Measurements from ENCODE around the gene C3orf38.
A peak's percentile ranks its signal among the peaks of the same experiment; 100 is the strongest.

C3orf38 gene

DNA sequence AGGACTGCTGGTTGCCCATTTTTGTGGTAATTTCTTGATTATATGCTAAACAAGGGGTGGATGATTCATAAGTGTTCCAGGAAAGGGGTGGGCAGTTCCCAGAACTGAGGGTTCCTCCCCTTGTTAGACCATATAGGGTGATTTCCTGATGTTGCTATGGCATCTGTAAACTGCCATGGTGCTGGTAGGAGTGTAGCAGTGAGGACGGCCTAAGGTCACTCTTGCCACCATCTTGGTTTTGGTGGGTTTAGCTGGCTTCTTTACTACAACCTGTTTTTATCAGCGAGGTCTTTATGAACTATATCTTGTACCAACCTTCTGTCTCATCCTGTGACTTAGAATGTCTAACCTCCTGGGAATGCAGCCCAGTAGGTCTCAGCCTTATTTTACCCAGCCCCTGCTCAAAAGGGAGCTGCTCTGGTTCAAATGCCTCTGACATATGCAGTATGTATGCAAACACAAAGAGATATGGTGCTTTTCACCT, 46.2 kb downstream of the C3orf38 start:
- Histone ChIP-seq H3K4me3 (ENCODE audit: low read length in 2 of 2) (no peak overlapping the region), H3K9me3 (ENCODE audit: control insufficient read depth in 2 of 2, low read length in 2 of 2) (no peaks in the 10 kb centered on the region), H3K9ac (ENCODE audit: low read length in 2 of 2) (no peak overlapping the region), H3K27me3 (ENCODE audit: control insufficient read depth in 1 of 2, insufficient read depth in 2 of 2, low read length in 2 of 2) (no peaks in the 10 kb centered on the region), H3K27ac (ENCODE audit: low read length) (no peak overlapping the region), H3K36me3 (ENCODE audit: control insufficient read depth in 2 of 2, insufficient read depth in 2 of 2, low read length in 2 of 2) (no peaks in the 10 kb centered on the region), H3K4me1 (ENCODE audit: control insufficient read depth, insufficient read depth, low read length) (no peaks in the 10 kb centered on the region)

DNA sequence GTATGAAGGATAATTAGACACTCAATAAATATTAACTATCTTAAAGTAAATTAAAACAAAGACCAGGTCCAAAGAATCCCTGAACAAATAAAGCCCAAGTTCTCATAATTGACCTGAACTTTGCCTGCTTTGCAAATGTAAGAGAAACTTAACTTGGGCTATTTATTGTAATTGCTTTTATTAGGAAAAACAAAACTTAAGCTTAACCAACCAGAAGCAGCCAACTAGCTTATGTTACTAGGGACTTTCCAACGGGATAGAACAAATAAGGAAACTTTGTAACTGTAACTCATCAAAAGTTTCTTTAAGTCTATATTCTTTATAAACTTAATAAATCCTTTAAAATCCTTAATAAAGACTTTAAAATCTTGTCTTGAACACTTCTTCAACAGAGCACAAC, 48.4 kb downstream of the C3orf38 start:
- H3K9ac ChIP-seq (ENCODE audit: low read length in 2 of 2): no peak overlapping the region
- no peak overlapping the region for H3K4me3 ChIP-seq (ENCODE audit: low read length in 2 of 2)
- no peak overlapping the region for H3K27ac ChIP-seq (ENCODE audit: low read length)
- H3K27me3 ChIP-seq (ENCODE audit: control insufficient read depth in 1 of 2, insufficient read depth in 2 of 2, low read length in 2 of 2): no peaks in the 10 kb centered on the region
- no peaks in the 10 kb centered on the region for H3K36me3 ChIP-seq (ENCODE audit: control insufficient read depth in 2 of 2, insufficient read depth in 2 of 2, low read length in 2 of 2)
- no peaks in the 10 kb centered on the region for H3K9me3 ChIP-seq (ENCODE audit: control insufficient read depth in 2 of 2, low read length in 2 of 2)
- no peaks in the 10 kb centered on the region for H3K4me1 ChIP-seq (ENCODE audit: control insufficient read depth, insufficient read depth, low read length)

DNA sequence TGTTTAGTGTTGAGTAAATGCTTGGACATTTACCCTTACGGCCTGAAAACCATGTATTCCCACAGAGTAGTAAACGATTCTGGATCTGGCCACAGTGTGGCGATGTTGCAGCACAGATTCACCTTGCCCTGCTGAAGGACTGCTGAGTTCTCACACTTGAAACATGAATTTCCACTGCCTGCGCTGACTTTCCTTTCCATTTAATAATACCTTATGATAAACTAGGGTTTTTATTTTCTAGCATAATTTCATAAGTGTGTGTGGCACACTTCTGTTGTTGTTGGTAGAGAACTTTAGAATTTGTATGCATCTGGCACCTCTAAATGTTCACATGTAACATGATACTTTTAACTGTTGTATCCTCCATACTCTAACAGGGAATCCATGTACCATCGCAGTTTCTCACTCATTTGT, 53.9 kb downstream of the C3orf38 start:
- H3K9me3 ChIP-seq (ENCODE audit: control insufficient read depth in 2 of 2, low read length in 2 of 2): no peaks in the 10 kb centered on the region
- H3K4me3 ChIP-seq (ENCODE audit: low read length in 2 of 2): peak overlapping the region; percentile 44 to 58
- H3K9ac ChIP-seq (ENCODE audit: low read length in 2 of 2): peak overlapping the region in 1 of 2 donors; percentile 10

More for the DNA sequence above, 53.9 kb downstream of the C3orf38 start:
- H3K27ac ChIP-seq (ENCODE audit: low read length): no peak overlapping the region
- no peaks in the 10 kb centered on the region for H3K27me3 ChIP-seq (ENCODE audit: control insufficient read depth in 1 of 2, insufficient read depth in 2 of 2, low read length in 2 of 2)
- H3K36me3 ChIP-seq (ENCODE audit: control insufficient read depth in 2 of 2, insufficient read depth in 2 of 2, low read length in 2 of 2): no peaks in the 10 kb centered on the region
- H3K4me1 ChIP-seq (ENCODE audit: control insufficient read depth, insufficient read depth, low read length): peaks cover 2% of the 10 kb centered on the region

All from stomach smooth muscle (tissue), 2 donors.